ENCODE measurements around the gene ENOX1.
A peak's percentile ranks its signal among the peaks of the same experiment; 100 is the strongest.

Gene ENOX1

GRCh38 chr13:43572656-43573360 is 214.0 kb downstream of the ENOX1 start:
- Histone ChIP-seq H3K4me3 (no peak overlapping the region), H3K36me3 (no peaks in the 10 kb centered on the region), H4K20me1 (no peaks in the 10 kb centered on the region), H3K27me3 (no peaks in the 10 kb centered on the region), H3K27ac (no peak overlapping the region), H3K9ac (no peak overlapping the region), H3K4me1 (peaks cover 27% of the 10 kb centered on the region), H3K9me3 (no peaks in the 10 kb centered on the region), H3K4me2 (peak overlapping the region; percentile 68)
- TF ChIP-seq Cebpa-rat (IDR thresholded peaks at IDR 0.05), result no peak

GRCh38 chr13:43569658-43570057 is 217.1 kb downstream of the ENOX1 start:
- peaks cover 24% of the 10 kb centered on the region for H3K4me1 ChIP-seq

DNA sequence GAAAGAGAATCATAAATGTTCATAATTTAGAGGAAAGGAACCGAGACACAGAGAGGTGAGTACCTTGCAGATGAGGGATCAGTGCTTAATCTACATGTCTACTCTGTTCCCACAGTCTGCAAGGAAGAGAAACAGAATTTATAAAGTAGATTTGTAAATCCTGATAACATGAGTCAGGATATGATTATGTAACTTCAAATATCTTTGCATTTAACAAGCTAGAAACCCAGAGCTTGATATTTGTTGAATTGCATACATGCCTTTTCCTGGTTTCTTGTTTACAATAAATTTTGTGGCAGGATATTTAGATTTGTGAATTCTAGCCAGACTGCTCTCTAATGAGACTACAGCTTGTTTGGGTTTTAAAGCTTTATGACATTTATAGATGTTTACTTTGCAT is 219.2 kb downstream of the ENOX1 start:
- Histone ChIP-seq H3K9ac (no peak overlapping the region), H3K4me3 (no peak overlapping the region), H3K4me2 (no peak overlapping the region), H3K9me3 (no peaks in the 10 kb centered on the region), H3K27me3 (no peaks in the 10 kb centered on the region), H3K27ac (no peak overlapping the region), H4K20me1 (no peaks in the 10 kb centered on the region), H3K36me3 (no peaks in the 10 kb centered on the region), H3K4me1 (peaks cover 6% of the 10 kb centered on the region; the same call in 1 of the 2 replicates)
- no peak for TF ChIP-seq Cebpa-rat (IDR thresholded peaks at IDR 0.05)

More at GRCh38 chr13:43569658-43570057, 217.1 kb downstream of the ENOX1 start:
- no peaks in the 10 kb centered on the region for H3K27me3 ChIP-seq
- no peaks in the 10 kb centered on the region for H4K20me1 ChIP-seq
- H3K4me2 ChIP-seq, result no peak overlapping the region
- no peak overlapping the region for H3K9ac ChIP-seq
- H3K27ac ChIP-seq, result no peak overlapping the region
- no peaks in the 10 kb centered on the region for H3K36me3 ChIP-seq
- H3K9me3 ChIP-seq, result no peaks in the 10 kb centered on the region
- no peak for TF ChIP-seq Cebpa-rat (IDR thresholded peaks at IDR 0.05)
- no peak overlapping the region for H3K4me3 ChIP-seq

DNA sequence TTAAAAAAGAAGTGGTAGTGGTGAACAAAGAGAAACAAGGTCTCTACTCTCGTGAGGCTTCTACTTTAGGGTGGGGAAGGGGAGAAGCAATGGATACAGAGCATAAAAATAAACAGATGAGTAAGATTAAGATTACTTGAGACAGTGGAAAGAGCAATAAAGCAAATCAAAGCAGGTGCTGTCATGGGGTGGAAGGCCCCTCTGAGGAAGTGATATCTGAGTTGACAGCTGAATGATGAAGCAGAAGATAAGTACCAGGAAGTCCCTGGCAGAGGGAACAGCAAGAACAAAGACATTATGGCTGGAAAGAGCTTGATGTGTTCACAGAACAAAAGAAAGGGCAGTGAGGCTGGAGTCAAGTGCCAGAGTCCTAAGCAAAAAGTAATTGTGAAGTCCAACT is 221.8 kb downstream of the ENOX1 start:
- H3K4me2 ChIP-seq, result peak overlapping the region; percentile 12; the same call in 1 of the 2 replicates
- TF ChIP-seq Cebpa-rat (IDR thresholded peaks at IDR 0.05), result no peak
- H3K4me1 ChIP-seq, result peaks cover 6% of the 10 kb centered on the region; the same call in 1 of the 2 replicates
- no peak overlapping the region for H3K4me3 ChIP-seq
- H4K20me1 ChIP-seq, result no peaks in the 10 kb centered on the region
- no peaks in the 10 kb centered on the region for H3K9me3 ChIP-seq
- H3K27ac ChIP-seq, result no peak overlapping the region
- H3K9ac ChIP-seq, result no peak overlapping the region
- H3K27me3 ChIP-seq, result no peaks in the 10 kb centered on the region
- no peaks in the 10 kb centered on the region for H3K36me3 ChIP-seq

- H3K9ac ChIP-seq, result no peak overlapping the region
- no peak overlapping the region for H3K4me3 ChIP-seq
- peaks cover 6% of the 10 kb centered on the region; the same call in 1 of the 2 replicates for H3K4me1 ChIP-seq
- H3K4me2 ChIP-seq, result no peak overlapping the region
- H3K27me3 ChIP-seq, result no peaks in the 10 kb centered on the region
- no peaks in the 10 kb centered on the region for H3K9me3 ChIP-seq
- no peaks in the 10 kb centered on the region for H4K20me1 ChIP-seq
- no peak overlapping the region for H3K27ac ChIP-seq
- no peak for TF ChIP-seq Cebpa-rat (IDR thresholded peaks at IDR 0.05)
- H3K36me3 ChIP-seq, result no peaks in the 10 kb centered on the region
These were observed 225.7 kb downstream of the ENOX1 start for GRCh38 chr13:43561081-43561480.

- H3K36me3 ChIP-seq, result no peaks in the 10 kb centered on the region
- TF ChIP-seq Cebpa-rat (IDR thresholded peaks at IDR 0.05), result no peak
- H3K27ac ChIP-seq, result no peak overlapping the region
- H4K20me1 ChIP-seq, result no peaks in the 10 kb centered on the region
- H3K9me3 ChIP-seq, result no peaks in the 10 kb centered on the region
- no peak overlapping the region for H3K4me3 ChIP-seq
- no peaks in the 10 kb centered on the region for H3K4me1 ChIP-seq
- H3K9ac ChIP-seq, result no peak overlapping the region
- no peaks in the 10 kb centered on the region for H3K27me3 ChIP-seq
- H3K4me2 ChIP-seq, result no peak overlapping the region
These were observed 227.8 kb downstream of the ENOX1 start for GRCh38 chr13:43558939-43559338.

DNA sequence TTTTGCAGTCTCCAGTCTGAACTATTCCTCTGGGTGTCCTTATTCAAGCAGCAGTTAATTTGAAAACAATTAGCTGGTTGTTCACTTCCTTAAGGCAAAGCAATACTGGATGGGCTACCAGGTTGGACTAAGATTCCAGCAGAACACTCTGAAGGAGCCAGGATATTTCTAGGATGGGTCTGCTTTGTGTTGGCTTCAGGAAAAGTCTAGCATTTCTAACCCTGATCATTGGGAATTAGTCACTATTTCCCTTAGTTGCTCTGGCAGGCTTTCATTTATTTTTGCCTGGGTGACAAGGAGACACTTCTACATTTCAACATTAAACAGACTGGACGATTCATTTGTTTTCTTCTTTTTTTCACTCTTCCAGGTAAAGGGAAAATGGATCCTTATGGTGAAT is 228.4 kb downstream of the ENOX1 start:
- Histone ChIP-seq H3K36me3 (no peaks in the 10 kb centered on the region), H3K9me3 (no peaks in the 10 kb centered on the region), H3K27ac (no peak overlapping the region), H3K9ac (no peak overlapping the region), H3K4me1 (no peaks in the 10 kb centered on the region), H3K4me3 (no peak overlapping the region), H4K20me1 (no peaks in the 10 kb centered on the region), H3K4me2 (no peak overlapping the region), H3K27me3 (no peaks in the 10 kb centered on the region)
- no peak for TF ChIP-seq Cebpa-rat (IDR thresholded peaks at IDR 0.05)

GRCh38 chr13:43555667-43556066 is 231.1 kb downstream of the ENOX1 start:
- H3K4me1 ChIP-seq, result no peaks in the 10 kb centered on the region
- no peaks in the 10 kb centered on the region for H4K20me1 ChIP-seq
- TF ChIP-seq Cebpa-rat (IDR thresholded peaks at IDR 0.05), result no peak
- H3K4me3 ChIP-seq, result no peak overlapping the region
- H3K36me3 ChIP-seq, result no peaks in the 10 kb centered on the region
- no peak overlapping the region for H3K27ac ChIP-seq
- H3K9me3 ChIP-seq, result no peaks in the 10 kb centered on the region
- no peaks in the 10 kb centered on the region for H3K27me3 ChIP-seq
- no peak overlapping the region for H3K4me2 ChIP-seq
- no peak overlapping the region for H3K9ac ChIP-seq

GRCh38 chr13:43551897-43552456 is 234.8 kb downstream of the ENOX1 start:
- Histone ChIP-seq H3K4me3 (no peak overlapping the region), H3K36me3 (no peaks in the 10 kb centered on the region), H3K9me3 (no peaks in the 10 kb centered on the region), H3K9ac (no peak overlapping the region), H4K20me1 (no peaks in the 10 kb centered on the region), H3K4me2 (no peak overlapping the region), H3K27ac (no peak overlapping the region), H3K4me1 (no peaks in the 10 kb centered on the region), H3K27me3 (no peaks in the 10 kb centered on the region)
- no peak for TF ChIP-seq Cebpa-rat (IDR thresholded peaks at IDR 0.05)

GRCh38 chr13:43546816-43547215 is 240.0 kb downstream of the ENOX1 start:
- Histone ChIP-seq H4K20me1 (no peaks in the 10 kb centered on the region), H3K4me2 (no peak overlapping the region), H3K4me3 (no peak overlapping the region), H3K36me3 (no peaks in the 10 kb centered on the region), H3K9ac (no peak overlapping the region), H3K27me3 (no peaks in the 10 kb centered on the region), H3K4me1 (no peaks in the 10 kb centered on the region), H3K9me3 (no peaks in the 10 kb centered on the region), H3K27ac (no peak overlapping the region)
- TF ChIP-seq Cebpa-rat (IDR thresholded peaks at IDR 0.05), result no peak
